Chondrocyte (in vitro differentiated cells): ENCODE measurements around the gene OCA2. TPM values are rescaled to one million over a fixed set of nuclear protein-coding genes. Genes with fewer than 3 reads are reported as not detected.

Experiments
- DNase-seq: peaks from one replicate; pipeline ENCODE4 v3.0.0; 2021; ENCODE audit warnings: mixed read lengths, low spot score
- H3K27ac Mint-ChIP-seq: one replicate; pipeline ENCODE4 v1.8.0; 2021; ENCODE audit warnings: mild to moderate bottlenecking, moderate library complexity, mixed read lengths; ENCODE audit not compliant: unreplicated experiment
- H3K27me3 Mint-ChIP-seq: 2 replicates; pipeline ENCODE4 v1.8.0; 2021; ENCODE audit warnings: low read depth, mixed read lengths
- H3K36me3 Mint-ChIP-seq: 2 replicates; pipeline ENCODE4 v1.8.0; 2021; ENCODE audit warnings: low read depth, mixed read lengths
- H3K4me1 Mint-ChIP-seq: 2 replicates; pipeline ENCODE4 v1.8.0; 2021; ENCODE audit warnings: low read depth, mild to moderate bottlenecking, mixed read lengths
- H3K4me3 Mint-ChIP-seq: one replicate; pipeline ENCODE4 v1.8.0; 2021; ENCODE audit warnings: mild to moderate bottlenecking, moderate library complexity, mixed read lengths; ENCODE audit not compliant: unreplicated experiment
- H3K9me3 Mint-ChIP-seq: 2 replicates; pipeline ENCODE4 v1.8.0; 2021; ENCODE audit warnings: low read depth, mixed read lengths
- CTCF ChIP-seq: fragments of 200-600 bp; sonication (generic); IDR thresholded peaks from 2 replicates; pipeline ENCODE4 v1.5.0; 2021; ENCODE audit warnings: antibody characterized with exemption, mild to moderate bottlenecking, moderate library complexity
- total RNA-seq: library from RNA; stranded (reverse); gene quantifications from 3 replicates; pipeline ENCODE4 v1.2.1, GENCODE V29; 2021

OCA2 gene
- total RNA-seq, 1 donor from 2014 or later: 0.75 TPM

GRCh38 chr15:28100516-28101195 lies 1.5 kb upstream of the OCA2 start:
- no peak for DNase-seq
- Mint-ChIP-seq H3K4me3 (no peak overlapping the region), H3K27me3 (no peaks in the 10 kb centered on the region), H3K9me3 (no peaks in the 10 kb centered on the region), H3K36me3 (no peaks in the 10 kb centered on the region), H3K4me1 (peaks cover 30% of the 10 kb centered on the region), H3K27ac (no peak overlapping the region)
- TF ChIP-seq CTCF: no peak

- H3K27me3 Mint-ChIP-seq: no peaks in the 10 kb centered on the region
- no peak for TF ChIP-seq CTCF
- DNase-seq: no peak
- peak overlapping the region; percentile 13 for H3K27ac Mint-ChIP-seq
- H3K9me3 Mint-ChIP-seq: no peaks in the 10 kb centered on the region
- H3K36me3 Mint-ChIP-seq: no peaks in the 10 kb centered on the region
- peak overlapping the region; percentile 33 for H3K4me3 Mint-ChIP-seq
- H3K4me1 Mint-ChIP-seq: peaks cover 35% of the 10 kb centered on the region
Observed at GRCh38 chr15:28099555-28100140, 533 bp upstream of the OCA2 start.

GRCh38 chr15:28098360-28098765 lies 752 bp downstream of the OCA2 start:
- no peak for DNase-seq
- H3K4me3 Mint-ChIP-seq: no peak overlapping the region
- H3K4me1 Mint-ChIP-seq: peaks cover 35% of the 10 kb centered on the region
- peak overlapping the region; percentile 53 for H3K27ac Mint-ChIP-seq
- no peaks in the 10 kb centered on the region for H3K36me3 Mint-ChIP-seq
- TF ChIP-seq CTCF: no peak
- no peaks in the 10 kb centered on the region for H3K27me3 Mint-ChIP-seq
- no peaks in the 10 kb centered on the region for H3K9me3 Mint-ChIP-seq

- Mint-ChIP-seq H3K27ac (peak overlapping the region; percentile 53), H3K36me3 (no peaks in the 10 kb centered on the region), H3K4me3 (peak overlapping the region; percentile 56), H3K4me1 (peaks cover 35% of the 10 kb centered on the region), H3K9me3 (no peaks in the 10 kb centered on the region), H3K27me3 (no peaks in the 10 kb centered on the region)
- DNase-seq: no peak
- no peak for TF ChIP-seq CTCF
Observed at GRCh38 chr15:28097656-28098359, 1.3 kb downstream of the OCA2 start.

GRCh38 chr15:28096670-28097431 lies 2.3 kb downstream of the OCA2 start:
- no peak for DNase-seq
- H3K36me3 Mint-ChIP-seq: no peaks in the 10 kb centered on the region

More at GRCh38 chr15:28096670-28097431, 2.3 kb downstream of the OCA2 start:
- Mint-ChIP-seq H3K4me1 (peaks cover 35% of the 10 kb centered on the region), H3K27ac (no peak overlapping the region), H3K9me3 (peaks cover 2% of the 10 kb centered on the region), H3K4me3 (peak overlapping the region; percentile 88), H3K27me3 (no peaks in the 10 kb centered on the region)
- peak; percentile 24 for TF ChIP-seq CTCF
